ENCODE data around the gene AQP12B. TPM values are rescaled to one million over a fixed set of nuclear protein-coding genes. Genes with fewer than 3 reads are reported as not detected.
A peak's percentile ranks its signal among the peaks of the same experiment; 100 is the strongest.
"Not testable (repeated sequence)": the region's sequence is repeated elsewhere in the genome, so short reads cannot be mapped to it uniquely, and the experiment has no call there.

Gene AQP12B
- not detected in 2 replicates for polyA plus RNA-seq (2014; cell fraction: cytosol; rRNA removed)
- polyA plus RNA-seq (2014; cell fraction: nucleus; rRNA removed), result 0.31 TPM in 1 of 2 replicates, not detected in the other

DNA sequence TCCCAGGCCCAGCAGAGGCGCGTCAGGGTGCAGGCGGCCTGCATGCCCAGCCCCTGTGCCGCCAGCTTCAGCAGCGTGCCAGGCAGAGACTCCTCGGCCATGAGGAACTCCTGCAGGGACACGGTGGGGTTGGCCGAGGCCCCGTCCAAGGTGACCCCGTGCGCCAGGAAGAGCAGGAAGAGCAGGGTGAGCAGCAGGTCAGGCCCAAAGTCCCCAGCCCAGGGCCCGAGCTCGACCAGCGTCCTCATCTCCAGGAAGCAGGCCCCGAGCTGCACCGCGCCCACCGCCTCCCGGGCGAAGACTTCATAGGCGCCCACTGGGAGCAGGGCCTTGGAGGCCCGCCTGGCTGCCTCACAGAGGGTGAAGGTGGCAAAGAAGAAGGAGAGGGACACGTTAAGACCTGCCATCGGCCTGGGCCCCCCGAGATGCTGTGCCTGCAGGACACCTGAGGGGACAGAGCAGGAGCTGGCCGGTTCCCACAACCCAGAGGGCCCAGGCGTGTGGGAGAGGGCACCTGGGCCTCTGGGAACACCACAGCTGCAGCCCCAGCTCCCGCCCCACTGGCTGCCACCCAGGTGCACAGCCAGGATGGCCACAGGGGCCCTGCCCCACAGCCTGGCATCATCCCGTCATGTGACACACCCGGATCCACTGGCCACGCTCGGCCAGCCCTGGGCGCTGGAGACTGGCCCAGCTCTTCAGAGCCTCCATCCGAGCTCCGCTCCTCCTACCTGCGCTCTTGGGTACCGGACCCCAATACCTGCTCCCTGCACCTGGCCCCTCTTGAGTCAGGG is at the start of gene AQP12B:
Gene AQP12B, minus strand, starts transcription at position 455 of the 794 bp plus-strand sequence. Its CDS starts 48 bp downstream, at position 407.
- DNase-seq (ENCODE audit: low spot score), result not testable (repeated sequence)

DNA sequence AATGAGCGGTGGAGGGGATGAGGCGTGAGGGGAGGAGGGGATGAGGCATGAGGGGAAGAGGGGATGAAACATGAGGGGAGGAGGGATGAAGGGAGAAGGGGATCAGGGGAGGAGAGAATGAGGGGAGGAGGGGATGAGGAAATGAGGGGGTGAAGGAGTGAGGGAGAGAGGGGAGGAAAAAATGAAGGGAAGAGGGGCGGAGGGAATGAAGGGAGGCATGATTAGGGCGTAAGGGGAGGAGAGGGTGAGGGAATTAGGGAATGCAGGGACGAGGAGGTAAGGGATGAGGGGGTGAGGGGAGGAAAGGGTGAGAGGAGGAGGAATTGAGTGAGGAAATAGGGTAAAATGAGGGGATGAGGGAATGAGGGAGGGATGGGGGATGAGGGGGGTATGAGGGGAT is 49.5 kb upstream of the AQP12B start:
- DNase-seq (ENCODE audit: low spot score), result no peak

GRCh38 chr2:240731178-240731545 is 48.5 kb upstream of the AQP12B start:
- DNase-seq (ENCODE audit: low spot score), result no peak

- DNase-seq (ENCODE audit: low spot score), result no peak
Measured at GRCh38 chr2:240730501-240731177, 48.0 kb upstream of the AQP12B start.

DNA sequence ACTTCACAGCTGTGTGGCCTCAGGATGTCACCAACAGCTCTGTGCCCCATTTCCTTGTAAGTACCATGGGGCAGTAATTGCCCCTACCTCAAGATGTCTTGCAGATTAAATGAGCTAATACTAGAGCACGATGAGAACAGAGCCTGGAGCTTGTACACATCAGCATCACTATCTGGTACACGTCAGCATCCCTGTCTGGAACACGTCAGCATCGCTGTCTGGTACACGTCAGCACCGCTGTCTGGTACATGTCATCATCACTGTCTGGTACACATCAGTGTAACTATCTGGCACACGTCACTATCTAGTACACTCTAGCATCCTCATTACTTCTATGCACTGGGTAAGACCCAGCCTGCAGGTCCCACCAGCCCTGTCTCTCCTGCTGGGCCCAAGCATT is 46.1 kb upstream of the AQP12B start:
- DNase-seq (ENCODE audit: low spot score), result peak; percentile 79

- DNase-seq (ENCODE audit: low spot score), result no peak
Measured at GRCh38 chr2:240728361-240728760, 45.7 kb upstream of the AQP12B start.

GRCh38 chr2:240727913-240728312 is 45.2 kb upstream of the AQP12B start:
- no peak for DNase-seq (ENCODE audit: low spot score)

DNA sequence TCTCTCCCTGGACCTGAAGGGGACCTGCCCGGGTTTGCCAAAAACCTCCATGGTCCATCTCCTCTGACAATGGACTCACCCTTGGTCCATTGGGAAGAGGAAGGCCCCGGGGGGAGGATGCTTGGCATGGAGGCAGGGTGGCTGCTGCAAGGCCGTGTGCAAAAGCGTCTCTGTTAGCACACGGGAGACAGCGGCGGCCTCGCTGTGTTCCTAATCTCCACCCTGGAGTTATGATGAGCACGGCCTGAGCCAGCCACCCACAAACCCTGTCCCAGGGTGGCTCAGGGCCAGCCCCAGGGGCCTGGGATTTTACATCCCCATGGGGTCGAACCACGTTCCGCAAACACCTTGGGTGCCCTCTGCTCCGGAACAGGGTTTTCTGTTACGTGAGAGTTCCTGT is 44.8 kb upstream of the AQP12B start:
- DNase-seq (ENCODE audit: low spot score), result no peak

- no peak for DNase-seq (ENCODE audit: low spot score)
Measured at GRCh38 chr2:240726876-240727275, 44.2 kb upstream of the AQP12B start.

- DNase-seq (ENCODE audit: low spot score), result no peak
Measured at GRCh38 chr2:240725671-240726070, 43.0 kb upstream of the AQP12B start.

DNA sequence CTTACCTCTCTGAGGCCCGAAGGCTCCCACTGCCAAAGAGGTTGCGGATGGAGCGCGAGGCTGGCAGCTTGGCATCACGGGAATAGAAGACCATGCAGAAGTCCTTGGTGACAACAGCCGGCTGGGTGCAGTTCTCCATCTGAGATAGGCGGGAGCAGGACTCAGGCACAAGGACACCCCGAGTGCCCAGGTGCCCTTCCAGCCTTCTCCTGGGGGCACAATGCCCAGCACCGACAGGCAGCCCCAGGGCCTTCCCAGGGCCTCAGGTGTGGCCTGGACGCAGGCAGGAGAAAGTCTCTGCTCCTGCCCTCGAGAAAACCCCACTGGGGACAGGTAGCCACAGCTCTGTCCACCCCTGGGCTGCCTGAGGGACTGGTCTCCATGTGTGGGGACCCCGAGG is 42.6 kb upstream of the AQP12B start:
- no peak for DNase-seq (ENCODE audit: low spot score)

- DNase-seq (ENCODE audit: low spot score), result no peak
Measured at GRCh38 chr2:240724431-240724830, 41.7 kb upstream of the AQP12B start.

DNA sequence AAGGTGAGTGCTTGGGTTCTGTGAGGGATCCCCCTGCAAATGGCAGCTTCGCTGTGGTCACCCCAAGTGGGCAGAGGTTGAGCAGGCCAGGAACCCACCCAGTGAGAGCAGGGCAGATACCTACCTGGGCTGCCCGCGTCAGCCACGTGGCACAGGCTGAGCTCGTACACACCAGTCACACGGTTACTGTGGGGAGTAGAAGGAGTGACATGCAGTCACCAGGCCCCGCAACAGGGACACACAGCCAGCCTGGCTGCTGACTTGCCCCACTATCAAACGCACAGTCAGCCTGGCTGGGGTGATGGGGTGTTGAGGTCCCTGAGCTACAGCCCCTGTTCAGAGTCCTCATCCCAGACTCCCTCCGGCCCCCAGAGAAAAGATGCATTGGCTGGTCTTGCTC is 41.2 kb upstream of the AQP12B start:
- no peak for DNase-seq (ENCODE audit: low spot score)

GRCh38 chr2:240722796-240723735 is 40.4 kb upstream of the AQP12B start:
- DNase-seq (ENCODE audit: low spot score), result no peak

- no peak for DNase-seq (ENCODE audit: low spot score)
Measured at GRCh38 chr2:240722376-240722775, 39.7 kb upstream of the AQP12B start.

DNA sequence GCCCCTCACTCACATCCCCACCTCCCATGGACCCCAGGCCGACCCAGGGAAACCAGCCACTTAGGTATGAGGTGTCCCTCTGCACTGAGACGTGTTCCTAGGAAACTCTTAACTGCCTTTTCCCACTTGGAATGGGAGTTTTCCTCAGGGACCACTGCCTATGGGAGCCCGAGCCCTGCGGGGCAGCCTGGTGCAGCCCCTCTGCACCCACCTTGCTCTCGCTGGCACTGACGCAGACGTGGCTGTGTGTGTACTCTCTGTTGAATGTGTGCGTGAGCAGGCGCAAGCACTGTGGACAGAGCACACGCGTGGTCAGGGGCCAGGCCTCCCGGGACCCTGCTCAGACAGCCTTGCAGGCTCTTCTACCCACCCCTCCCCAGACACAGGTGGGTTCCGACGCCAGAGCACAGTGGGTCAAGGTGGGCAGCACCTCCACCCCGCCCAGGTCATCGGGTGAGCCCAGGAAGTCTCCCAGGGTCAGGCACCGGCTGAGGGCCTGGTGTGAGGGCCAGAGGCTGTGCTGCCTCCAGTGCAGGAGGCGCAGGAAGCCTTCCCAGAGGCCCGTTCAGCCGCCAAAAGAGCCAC is 39.0 kb upstream of the AQP12B start:
- no peak for DNase-seq (ENCODE audit: low spot score)

GRCh38 chr2:240720686-240721595 is 38.3 kb upstream of the AQP12B start:
- no peak for DNase-seq (ENCODE audit: low spot score)

- no peak for DNase-seq (ENCODE audit: low spot score)
Measured at GRCh38 chr2:240719676-240720545, 37.2 kb upstream of the AQP12B start.

DNA sequence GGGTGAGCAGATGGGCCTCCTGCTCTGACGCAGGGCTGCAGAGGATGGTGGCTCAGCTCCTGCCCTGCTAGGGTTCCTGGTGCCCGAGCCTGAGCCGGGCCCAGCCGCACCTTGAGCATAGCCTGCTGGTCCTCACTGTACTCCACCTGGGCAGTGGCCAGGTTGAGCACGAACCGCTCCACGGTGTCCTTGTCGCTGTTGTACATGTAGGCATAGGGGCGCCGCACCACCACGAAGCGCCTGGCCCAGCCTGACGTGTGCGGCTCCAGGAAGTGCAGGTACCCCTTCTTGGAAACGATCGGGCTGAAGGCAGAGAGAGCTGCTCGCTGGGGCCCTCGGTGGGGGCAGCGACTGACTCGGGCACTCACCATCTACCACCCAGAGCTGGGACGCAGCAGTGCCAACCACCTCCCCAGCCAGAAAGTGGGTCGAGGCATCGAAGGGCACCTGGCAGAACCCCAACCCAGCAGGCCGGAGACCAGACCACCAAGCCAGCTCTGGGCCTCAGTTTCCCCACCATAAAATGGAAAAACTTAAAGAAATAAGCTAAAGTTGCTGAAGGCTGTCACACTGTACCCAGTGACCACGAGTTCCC is 36.3 kb upstream of the AQP12B start:
- no peak for DNase-seq (ENCODE audit: low spot score)
